NCI-H82 treated with DMSO at 0.1 percent for 48 hours (cell line): ENCODE results near the gene NOTCH4.
"Not testable (repeated sequence)": the region's sequence is repeated elsewhere in the genome, so short reads cannot be mapped to it uniquely, and the experiment has no call there.

Experiments
- DNase-seq: peaks from one replicate; lab custom pipeline; 2025; ENCODE audit not compliant: unreplicated experiment; lab: John Stamatoyannopoulos, UW

Gene NOTCH4

DNA sequence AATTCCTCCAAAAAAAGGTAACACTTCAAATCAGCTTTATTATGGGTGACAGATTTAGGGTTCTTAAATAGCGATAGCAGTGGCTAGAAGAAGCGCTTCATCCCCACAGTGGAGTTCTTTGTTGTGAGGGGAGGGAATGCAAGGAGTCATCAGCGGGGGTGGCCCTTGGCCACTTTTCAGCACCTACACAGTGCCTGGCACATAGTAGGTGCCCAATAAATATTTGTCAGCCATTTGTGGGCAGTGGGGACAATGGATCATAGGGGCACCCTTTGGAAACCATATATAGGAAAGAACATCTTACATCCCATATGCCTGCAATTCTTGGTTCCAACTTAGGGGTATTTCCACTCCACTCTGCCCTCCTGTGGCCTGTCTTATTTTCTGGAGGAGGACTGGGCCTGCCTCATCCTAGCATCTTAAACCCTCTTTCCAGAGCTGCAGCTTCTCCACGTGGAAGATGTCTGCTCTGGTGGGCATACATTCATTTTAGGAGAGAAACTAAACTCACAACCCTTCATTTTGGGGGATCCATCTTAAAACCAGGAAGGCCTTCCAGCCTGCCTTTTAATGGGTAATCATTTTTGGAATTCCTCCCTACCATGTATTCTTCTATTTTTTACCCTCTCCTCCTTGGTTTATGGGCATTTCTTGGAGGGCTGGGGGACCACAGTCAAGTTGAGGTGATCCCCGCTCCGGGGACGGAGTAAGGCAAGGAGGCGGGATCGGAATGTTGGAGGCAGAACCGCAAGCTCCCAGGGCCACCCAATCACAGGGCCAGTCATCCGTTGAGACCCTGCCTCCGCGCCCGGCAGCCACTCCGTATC is 28.8 kb downstream of the NOTCH4 start:
- DNase-seq = peak; percentile 44

DNA sequence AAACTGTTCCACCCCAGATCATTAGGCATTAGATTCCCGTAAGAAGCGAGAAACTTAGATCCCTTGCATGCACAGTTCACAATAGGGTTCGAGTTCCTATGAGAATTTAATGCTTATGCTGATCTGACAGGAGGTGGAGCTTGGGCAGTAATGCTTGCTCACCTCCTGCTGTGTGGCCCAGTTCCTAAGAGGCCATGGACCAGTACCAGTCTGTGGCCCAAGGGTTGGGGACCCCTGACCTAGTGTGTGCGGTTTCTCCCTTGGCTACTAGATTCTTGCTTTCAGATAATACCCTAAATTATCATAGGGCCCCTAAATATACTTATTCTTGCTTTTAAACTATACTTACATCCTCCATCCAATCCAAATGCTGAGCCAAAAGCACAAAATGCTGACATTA is 29.5 kb downstream of the NOTCH4 start:
- no peak for DNase-seq

DNA sequence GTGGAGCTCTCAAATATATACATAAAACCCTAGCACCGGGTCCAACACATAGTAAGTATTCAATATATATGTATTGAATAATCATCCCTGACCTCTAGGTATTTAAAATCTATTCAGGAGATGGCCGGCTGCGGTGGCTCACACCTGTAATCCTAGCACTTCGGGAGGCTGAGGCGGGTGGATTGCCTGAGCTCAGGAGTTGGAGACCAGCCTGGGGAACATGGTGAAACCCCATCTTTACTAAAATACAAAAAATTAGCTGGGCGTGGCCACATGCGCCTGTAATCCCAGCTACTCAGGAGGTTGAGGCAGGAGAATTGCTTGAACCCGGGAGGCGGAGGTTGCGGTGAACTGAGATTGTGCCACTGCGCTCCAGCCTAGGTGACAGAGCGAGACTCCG is 30.8 kb downstream of the NOTCH4 start:
- not testable (repeated sequence) for DNase-seq

DNA sequence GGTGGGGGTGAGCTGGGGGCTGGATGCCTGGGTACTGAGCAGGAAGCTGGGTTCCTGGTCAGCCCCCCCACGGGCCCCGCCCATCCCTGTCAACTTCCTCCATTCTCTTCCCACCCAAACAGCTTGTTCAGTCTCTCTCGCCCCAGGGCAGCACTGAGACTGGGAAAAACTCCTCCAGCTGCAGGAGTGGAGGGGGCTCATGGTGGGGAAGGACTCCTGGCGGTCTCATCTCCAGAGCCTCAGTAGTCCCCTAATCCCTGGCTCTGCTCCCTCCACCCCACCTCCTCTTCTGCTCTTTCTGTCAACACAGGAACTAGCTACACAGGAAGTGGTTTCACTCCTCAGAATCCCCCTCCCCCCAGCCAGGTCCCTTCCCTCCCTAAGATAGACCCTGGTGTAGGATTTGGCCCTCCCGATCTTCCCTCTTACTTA is 31.2 kb downstream of the NOTCH4 start, which contains the start of gene GPSM3:
GPSM3 (minus strand) TSS at position 36 of the 432 bp plus-strand sequence. CDS start 130 bp downstream, outside the sequence.
- no peak for DNase-seq

DNA sequence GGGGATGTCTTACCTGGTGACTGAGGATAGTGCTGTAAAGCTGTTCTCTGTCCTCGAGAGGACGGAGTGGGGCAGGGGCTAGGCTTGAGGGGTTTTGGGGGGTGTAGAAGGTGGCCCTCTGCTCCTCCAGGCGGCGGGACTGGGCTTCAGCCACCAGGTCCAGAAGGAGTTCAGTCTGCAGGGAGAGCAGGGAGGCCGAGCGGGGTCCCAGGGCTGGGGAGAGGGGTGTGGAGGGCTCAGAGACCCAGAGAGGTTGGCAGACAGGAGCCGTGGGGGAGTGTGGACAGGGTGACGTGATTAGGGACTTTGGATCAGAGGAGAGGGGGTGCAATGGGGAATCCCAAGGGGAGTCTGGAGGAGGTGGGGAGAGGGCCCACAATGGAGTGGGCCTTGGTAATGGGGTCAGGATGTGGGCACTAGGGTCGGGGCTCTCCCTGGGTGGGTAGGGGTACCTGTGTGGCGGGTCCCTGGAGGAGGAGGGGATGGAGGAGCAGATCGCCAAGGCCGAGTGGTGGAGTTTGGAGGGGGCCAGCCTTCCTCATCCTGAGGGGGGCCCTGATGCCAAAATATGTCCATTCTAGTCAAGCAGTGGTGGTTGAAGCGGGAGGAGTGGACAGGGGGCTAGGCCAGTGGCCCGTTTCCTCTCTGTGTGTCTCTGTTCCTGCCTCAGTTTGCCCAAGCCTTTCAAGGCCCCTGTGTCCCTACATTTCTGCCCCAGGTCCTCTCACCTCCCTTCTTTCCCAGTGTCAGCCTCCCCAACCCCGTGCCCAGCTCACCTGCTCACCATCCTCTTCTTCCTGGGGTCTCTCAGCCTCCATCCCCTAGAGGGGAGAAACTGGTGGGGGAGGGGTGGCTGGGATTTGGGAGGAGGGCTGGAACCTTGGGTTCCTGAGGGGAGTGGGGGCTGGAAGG is 31.9 kb downstream of the NOTCH4 start:
- no peak for DNase-seq

DNA sequence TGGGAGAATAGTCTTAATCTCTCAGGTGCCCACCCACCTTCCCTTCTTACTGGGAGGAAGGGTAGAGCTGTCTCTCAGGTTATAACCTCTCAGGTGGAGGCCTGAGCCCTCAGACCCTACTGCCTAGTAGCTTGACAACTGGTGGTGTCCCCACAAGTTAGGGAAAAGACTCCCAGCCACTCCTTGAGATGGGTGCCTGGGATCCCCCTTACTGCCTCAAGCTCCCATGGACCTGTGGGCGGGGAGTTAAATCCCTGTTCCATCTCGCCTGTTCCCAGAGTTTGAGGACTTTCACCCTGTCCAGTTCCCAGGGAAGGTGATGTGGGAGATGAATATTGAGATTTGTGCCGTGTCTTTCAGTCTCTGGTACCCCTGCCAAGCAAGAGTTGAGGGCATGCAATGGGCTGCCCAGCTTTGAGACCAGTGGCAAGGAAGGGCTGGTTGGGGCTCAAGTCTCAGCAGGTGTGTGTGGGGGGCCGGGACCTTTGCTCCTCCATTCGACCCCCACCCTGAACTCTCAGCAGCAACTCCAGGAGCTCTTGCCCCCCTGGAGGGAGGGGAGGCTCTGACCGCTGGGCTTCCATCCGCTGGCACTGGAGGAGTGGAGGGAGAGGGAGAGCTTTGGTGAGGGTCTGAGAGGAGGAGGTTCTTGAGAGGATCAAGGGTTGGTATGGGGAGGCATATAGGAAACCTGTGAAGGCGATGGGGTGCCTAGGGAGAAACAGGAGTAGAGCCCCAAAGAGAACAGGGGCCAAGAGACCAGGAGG is 32.8 kb downstream of the NOTCH4 start:
- no peak for DNase-seq

DNA sequence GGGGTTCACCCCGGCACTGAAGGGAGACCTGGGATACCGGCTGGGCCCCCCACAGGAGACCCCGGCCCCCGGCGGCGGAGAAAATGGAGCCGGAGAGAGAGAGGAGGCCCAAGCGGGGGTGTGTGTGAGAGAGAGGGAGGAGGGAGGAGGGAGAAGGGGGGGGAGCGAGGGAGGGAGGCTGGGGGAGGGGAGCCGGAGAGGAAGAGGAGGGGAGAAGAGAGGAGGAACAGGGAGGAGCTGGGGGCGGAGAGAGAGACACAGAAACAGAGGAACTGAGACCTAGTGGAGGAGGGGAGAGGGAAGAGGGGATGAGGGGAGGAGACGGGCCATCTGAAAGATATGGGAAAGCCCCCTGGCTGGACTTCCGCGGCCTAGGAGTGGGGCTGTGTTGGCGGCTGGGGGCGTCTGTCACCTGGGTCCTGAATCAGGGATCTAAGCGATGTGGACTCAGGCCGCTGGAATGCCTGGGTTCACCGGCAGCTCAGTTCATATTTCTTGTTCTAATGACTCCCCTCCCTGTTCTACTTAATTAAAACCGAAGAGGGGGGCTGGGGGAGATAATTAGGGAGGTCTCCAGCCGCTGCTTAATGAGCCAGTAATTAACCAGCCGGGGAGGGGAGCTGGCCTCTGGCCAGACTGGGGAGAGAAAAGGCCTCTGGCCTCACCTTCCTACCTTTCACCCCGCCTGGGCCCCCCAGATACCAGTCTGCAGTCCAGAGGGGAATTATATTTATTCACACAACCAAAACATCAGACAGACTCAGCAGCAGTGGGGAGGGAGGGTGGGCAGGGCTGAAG is 33.6 kb downstream of the NOTCH4 start, which contains the start of gene PBX2:
PBX2 (minus strand) TSS at position 149 of the 798 bp plus-strand sequence. CDS start 287 bp downstream, outside the sequence.
- DNase-seq = peak; percentile 96

DNA sequence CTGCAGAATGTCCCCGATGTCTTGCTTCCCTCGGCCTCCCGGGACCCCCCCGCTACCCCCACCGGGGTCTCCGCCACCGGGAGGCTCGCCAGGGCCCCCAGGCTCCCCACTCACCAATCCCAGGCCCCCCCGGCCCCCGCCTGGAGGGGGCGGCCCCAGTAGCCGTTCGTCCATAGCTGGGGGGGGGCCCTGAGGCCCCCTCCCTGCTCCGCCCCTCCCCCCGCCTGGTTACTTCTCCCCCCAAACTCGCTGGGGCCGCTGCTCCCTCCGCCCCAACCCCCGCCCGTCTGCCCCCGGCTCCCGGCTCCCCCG is 34.2 kb downstream of the NOTCH4 start:
- DNase-seq = no peak

DNA sequence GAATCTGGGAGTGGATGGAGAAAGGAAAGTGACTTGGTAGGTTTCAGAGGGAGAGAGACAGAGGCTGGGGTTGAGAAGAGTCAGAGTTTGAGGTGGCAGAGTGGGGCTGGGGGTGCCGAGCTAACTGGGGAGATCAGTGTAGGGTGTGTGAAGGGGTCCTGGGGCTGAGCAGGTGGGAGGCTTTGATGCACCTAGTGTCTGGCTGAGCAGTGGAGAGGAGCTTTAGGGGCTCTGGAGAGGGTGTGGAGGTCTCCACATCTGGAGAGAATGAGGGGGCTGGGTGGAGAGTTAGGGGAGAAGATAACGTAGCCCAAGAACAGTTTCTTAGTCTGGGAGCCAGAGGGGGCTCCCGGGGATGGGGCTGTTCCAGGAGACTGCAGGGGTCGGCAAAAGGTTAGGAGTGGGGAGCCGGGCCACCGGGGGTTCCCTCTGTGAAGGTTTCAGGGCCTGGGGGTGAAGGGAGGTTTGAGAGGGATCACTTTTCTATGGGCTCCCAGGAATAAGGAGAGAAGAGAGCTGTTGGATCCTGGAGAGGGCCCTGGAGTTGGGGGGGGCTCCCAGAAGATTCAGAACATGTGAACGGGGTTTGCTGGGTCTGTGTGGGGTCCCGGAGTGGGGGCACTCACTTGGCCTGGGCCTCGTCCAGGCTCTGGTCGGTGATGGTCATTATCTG is 34.7 kb downstream of the NOTCH4 start:
- DNase-seq = no peak

DNA sequence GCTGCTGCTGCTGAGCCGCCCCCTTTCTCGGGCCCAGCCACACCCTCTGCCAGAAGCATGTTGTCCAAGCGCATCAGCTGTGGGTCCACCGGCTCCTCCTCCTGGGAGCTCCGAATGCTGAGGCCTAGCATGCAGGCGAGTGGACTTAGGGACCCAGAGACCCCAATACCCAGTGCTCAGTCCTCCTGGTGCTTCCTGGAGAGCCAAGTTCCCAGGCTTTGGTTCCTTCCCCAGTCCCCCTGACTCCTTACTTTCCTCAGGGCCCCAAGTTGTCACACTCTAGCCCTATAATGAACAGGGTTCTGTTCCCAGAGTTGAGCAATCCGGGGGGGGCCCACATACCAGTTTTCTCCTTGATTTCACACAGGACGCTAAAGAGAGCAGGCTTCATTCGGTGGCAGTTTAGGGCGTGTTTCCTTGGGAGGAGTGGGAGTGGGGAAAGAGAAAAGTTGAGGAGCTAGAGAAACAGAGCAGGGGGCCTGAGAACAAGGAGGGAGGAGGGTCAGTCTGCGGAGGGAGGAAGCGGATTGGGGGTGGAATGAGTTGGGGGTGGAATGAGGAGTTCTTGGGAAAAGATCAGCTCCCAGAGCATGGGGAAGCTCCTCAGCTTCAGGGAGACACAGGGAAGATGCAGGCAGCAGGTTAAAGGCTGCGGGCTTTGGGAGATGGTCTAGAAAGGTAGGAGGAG is 35.3 kb downstream of the NOTCH4 start:
- DNase-seq = no peak

DNA sequence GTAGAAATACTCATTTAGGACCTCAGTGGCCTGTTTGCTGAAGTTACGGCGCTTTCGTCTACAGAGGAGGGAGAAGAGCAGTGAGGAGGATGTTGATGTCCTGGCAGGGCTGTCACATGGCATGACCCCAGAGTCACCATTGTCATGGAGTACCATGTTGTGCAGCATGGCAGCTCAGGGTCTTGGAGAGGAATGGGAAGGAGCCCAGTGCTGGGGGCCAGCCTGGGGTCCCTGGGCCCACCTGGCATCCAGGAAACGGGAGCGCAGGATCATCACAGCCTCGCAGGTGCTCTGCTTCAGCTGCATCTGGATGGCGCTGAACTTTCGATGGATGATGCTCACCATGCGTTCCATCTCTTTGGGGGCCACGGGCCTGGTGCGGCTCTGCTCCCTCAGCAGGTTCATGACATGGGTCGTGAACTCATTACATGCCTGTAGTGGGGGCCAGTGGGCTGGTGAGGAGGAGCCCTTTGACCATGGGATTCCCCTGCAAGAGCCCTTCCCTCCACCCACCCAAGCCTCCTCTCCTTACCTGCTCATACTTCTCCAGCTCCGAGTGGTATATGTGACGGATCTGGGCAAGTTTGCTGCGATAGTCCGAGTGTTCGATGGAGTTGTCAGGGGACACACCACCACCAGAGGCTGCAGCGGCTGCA is 36.0 kb downstream of the NOTCH4 start:
- not testable (repeated sequence) for DNase-seq

DNA sequence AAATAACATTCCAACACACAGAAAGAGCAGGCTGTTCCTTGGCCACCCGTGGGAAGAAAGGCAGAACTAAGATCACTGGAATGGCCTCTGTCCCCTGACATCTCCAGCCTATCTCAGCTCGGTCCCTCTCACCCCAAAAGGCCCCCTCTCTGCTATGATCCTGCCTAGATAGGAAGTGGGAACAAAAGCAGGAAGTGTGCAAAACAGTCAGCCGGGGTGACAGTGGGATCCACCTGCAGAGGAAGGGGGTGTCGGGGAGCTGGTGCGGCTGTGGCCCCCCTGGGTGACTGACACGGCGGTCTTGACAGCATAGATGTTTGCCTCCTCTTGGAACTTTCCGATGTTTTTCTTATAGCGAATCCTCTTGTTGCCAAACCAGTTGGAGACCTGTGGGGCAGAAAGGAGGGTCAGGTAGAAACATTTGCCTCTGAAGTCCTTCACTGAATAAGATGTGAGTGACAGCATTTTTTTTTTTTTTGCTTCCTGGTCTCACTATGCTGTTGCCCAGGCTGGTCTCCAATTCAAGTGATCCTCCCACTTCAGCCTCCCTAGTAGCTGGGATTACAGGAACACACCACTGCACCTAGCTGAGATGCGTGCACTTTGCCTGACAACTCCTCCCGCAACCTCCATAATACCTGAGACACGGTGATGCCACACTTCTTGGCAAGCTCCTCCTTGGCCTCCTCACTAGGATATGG is 36.7 kb downstream of the NOTCH4 start:
- DNase-seq = no peak

DNA sequence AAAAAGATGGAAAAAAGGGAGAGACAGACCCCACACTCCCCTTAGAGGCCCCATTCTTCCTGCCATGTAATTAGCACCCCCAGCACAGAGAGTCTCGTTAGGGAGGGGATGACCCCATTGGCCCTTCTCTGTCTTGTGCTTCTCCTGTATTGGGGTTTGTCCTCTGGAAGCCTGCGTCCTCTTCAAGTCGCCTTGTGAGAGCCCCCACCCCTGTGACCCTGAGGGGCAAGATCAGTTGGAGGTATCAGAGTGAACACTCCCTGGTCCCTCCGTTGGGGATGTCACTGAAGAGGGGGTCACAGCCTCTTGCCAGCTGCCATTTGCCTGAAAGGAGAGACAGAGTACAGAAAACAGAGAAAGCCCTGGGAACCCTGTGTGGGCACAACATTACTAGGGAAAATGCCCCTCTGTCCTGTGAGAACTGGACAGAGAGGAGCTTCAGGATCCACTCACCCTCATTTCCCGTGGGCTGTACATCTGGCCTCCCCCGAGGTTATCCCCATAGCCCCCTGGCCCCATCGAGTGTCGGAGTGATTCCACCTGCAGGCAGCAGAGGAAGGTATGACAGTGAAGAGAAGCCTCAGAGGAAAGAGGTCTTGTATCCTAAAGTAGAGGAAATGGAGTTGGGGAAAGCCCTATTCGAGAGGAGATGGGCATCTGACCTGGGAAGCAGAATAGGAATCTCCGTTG is 37.6 kb downstream of the NOTCH4 start:
- not testable (repeated sequence) for DNase-seq

DNA sequence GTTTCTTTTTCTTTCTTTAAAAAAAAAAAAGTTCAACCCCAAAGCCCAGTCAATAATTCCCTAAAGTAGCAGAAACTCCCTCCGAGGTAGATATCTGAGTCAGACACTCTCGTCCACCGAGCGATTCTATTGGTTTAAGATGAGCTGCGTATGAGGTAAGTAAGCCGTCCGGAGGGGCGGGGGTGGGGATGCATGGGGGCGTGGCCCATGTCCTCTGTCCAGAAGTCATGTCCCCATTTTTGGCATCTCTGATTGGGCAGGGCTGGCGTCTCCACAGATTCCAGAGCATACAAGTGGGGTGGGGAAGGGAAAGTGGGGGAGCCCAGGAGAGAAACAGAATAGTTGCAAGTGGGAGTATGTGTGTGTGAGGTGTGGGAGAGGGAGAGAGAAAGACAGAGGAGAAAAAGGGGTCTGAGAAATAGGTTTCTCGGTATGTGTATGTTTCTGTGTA is 38.2 kb downstream of the NOTCH4 start:
- peak; percentile 49 for DNase-seq

DNA sequence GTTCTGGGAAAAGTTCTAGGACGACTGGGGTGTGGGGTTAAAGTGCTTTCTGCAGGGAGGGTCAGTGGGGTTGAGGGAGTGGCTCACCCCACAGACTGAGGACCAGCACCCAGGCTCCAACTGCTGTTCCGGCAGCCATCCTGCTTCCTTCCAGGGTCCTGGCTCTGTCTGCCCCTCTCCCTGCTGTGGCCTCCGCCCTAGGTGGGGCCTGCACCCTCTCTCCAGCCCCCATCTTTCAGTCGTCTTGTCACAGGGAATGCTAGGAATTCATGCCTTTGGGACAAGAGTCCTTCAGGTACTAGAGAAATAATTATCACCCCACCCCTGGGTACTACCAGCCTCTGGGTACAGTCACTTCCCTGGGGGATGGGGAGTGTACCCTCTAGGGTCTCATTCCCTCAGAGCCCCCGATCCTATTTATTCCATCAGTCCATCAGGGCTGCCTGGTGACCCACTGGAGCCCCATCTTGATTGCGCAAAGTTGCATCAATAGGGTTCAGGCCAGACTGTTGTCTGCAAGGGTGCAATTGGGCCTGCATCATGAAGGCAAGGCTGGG is 39.7 kb downstream of the NOTCH4 start, which contains the start of gene AGER:
AGER (minus strand) TSS at position 170 of the 557 bp plus-strand sequence; CDS start at position 139, 31 bp downstream.
- no peak for DNase-seq

DNA sequence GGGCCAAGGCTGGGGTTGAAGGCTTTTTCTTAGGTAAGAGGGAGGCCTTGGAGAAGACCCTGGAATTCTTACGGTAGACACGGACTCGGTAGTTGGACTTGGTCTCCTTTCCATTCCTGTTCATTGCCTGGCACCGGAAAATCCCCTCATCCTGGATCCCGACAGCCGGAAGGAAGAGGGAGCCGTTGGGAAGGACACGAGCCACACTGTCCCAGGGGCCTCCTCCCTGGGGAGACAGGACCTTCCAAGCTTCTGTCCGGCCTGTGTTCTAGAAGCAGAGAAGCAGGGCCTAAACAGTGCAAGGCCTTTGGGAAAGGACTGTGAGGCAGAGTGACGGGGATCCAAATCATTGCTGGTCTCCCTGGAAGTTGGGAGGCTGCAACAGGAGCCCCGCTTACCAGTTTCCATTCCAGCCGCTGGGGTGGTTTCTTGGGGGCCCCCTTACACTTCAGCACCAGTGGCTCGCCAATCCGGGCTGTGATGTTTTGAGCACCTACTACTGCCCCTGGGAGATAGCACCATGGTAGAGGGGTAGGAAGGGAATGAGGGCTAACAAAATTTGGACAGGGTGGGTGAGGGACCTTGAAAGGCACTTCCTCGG is 40.3 kb downstream of the NOTCH4 start:
- no peak for DNase-seq
